ENCODE data around the gene SPATS2.

The SPATS2 gene

DNA sequence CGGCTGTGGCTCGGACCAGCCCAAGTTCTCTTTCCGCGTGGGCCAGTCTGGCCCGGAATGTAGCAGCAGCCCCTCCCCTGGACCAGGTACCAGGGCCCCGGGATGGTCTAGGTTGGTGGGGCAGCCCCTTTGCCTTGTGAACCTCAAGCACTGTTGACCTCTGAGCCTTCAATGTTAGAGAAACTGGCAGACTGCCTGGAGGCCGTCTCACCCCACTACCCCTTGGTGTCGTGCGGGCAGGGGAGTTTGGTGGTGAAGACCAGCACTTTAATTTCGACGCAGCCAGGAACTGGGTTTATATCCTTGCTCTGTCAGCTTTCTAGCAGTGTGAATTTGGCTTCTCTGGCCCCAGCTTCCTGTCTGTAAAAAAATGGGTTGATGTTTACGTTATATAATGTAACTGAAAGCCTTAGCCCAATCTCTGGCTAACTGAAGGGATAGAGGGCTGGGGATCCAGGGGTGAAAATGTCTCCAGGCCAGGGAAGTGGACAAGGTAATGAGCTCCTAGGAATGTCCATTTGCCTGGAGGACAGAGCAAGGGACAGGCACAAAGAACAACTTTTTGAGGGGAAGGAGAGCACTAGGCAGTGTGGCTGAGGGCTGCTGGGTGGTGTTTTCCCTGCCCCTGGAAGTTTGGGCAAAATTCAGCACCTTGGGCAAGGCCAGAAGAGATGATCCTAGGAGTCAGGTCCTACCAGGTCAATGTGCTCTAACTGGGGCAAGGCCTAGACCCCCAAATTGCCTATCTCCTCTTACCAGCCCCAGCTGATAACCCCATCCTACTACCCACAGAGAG is 189.3 kb downstream of the SPATS2 start:
- in situ Hi-C loops (cut with MboI; ENCODE audit: low pct_unique_long_range_greater_than_20kb, low sequenced_read_pairs) = no loop called here
- no peak for DNase-seq

GRCh38 chr12:49557187-49557916 is 190.1 kb downstream of the SPATS2 start:
- in situ Hi-C loops (cut with MboI; ENCODE audit: low pct_unique_long_range_greater_than_20kb, low sequenced_read_pairs) = no loop called here

GRCh38 chr12:49557917-49558215 is 190.6 kb downstream of the SPATS2 start:
- DNase-seq = no peak
- in situ Hi-C loops (cut with MboI; ENCODE audit: low pct_unique_long_range_greater_than_20kb, low sequenced_read_pairs) = no loop called here

More at GRCh38 chr12:49557187-49557916, 190.1 kb downstream of the SPATS2 start:
- no peak for DNase-seq

DNA sequence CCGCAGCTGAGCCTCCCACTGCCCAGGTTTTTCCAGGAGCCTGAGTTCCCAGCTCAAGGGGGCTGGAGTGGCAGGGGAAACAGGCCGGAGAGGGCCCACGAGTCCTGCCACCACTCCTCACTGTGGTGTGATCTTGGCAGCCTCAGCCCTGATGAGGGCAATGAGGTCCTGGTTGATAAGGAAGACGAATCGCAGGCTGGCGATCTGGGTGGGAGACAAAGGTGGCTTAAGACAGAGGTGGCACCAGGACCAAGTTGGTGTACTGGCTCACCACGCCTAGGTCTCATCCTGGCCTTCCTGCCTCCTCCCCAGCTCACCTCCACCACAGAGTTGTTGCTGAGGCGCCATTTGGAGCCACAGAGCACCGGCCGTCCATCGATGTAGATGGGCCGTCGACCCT is 191.3 kb downstream of the SPATS2 start:
- in situ Hi-C loops (cut with MboI; ENCODE audit: low pct_unique_long_range_greater_than_20kb, low sequenced_read_pairs) = no loop called here
- DNase-seq = no peak

DNA sequence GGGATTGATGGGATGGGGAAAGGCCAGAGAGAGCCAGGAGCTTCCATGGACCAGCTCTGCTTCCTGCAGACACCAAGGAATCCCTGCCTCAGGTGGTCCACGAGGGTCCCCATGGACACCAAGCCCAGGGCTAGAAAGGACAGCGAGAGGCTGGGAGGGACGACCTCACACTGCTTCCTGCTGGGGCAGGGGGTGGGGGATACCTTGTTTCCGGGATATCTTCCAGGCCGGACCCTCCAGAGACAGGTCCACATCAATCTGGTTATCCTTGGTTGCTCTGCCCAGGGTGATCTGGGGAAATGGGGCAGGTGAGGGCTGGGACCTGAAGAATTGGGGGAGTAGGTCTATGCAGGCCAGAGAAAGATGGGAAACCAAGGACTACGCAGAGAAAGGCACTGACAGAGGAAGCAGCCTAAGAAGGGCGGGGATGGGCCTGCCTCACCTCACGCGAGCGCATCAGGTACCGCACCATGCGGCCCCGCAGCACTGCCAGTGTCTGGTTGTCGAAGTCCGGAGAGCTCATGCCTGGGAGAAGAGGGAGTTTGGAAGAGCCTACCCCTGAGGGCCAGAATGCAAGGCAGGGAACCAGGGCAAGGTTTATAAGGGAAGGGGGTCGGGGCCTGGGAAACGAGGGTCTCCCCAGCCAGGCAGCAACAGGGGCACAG is 191.9 kb downstream of the SPATS2 start:
- in situ Hi-C loops (cut with MboI; ENCODE audit: low pct_unique_long_range_greater_than_20kb, low sequenced_read_pairs) = no loop called here
- DNase-seq = no peak

GRCh38 chr12:49560695-49561094 is 193.4 kb downstream of the SPATS2 start:
- DNase-seq = no peak
- in situ Hi-C loops (cut with MboI; ENCODE audit: low pct_unique_long_range_greater_than_20kb, low sequenced_read_pairs) = no loop called here

GRCh38 chr12:49562233-49562632 is 195.0 kb downstream of the SPATS2 start:
- in situ Hi-C loops (cut with MboI; ENCODE audit: low pct_unique_long_range_greater_than_20kb, low sequenced_read_pairs) = no loop called here
- no peak for DNase-seq

DNA sequence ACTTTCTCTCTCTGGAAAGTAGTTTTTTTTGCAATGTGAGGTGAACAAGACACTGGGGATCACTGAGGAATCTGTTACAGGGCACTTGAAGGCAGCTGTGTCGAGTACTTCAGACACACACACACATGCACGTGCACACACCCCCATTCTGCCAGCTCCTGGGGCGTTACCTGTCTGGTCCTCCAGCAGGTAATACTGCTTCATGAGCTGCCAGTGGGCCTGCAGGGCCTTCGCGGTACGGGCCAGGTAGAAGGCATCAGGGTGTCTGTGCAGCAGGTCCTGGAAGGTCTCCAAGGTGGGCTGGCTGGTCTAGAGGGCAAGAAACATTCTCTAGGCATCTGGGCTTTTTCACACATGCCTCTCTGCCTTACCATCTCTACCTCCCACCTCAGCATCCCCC is 195.6 kb downstream of the SPATS2 start:
- no peak for DNase-seq
- in situ Hi-C loops (cut with MboI; ENCODE audit: low pct_unique_long_range_greater_than_20kb, low sequenced_read_pairs) = no loop called here

- in situ Hi-C loops (cut with MboI; ENCODE audit: low pct_unique_long_range_greater_than_20kb, low sequenced_read_pairs) = no loop called here
- no peak for DNase-seq
Observed at GRCh38 chr12:49563951-49564685, 196.9 kb downstream of the SPATS2 start.

DNA sequence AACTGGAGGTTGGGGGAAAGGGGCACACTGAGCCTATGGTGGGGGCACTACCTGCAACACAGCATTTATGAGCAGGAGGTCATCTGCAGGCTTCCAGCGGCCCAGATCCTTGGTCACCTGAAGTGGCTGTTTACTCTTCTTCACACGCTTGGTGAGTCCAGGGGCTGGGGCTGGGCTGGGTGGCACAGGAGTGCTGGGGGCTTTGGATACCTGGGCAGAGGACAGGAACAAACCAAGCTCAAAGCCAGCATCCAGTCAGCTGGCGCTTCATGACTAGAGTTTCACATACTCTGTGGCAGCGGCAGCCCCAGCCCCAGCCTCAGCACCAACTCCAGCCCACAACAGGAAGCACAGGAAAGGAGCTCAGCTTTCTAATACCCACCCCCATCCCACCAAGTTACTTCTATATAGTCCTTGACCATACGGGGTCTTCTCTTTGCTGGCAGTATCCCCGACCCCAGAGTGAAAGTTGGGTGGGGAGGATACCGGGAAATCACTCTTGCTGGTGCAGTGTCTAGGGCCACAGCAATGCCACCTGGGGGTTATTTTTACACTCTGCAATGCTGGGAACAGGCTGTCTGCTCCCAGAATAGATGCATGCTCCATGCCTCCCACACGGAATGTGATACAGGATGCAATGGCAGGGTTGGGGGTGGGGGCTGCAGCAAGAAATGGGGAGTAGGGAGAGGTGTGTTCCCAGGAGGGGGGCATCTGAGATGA is 197.6 kb downstream of the SPATS2 start:
- DNase-seq = no peak
- in situ Hi-C loops (cut with MboI; ENCODE audit: low pct_unique_long_range_greater_than_20kb, low sequenced_read_pairs) = no loop called here

DNA sequence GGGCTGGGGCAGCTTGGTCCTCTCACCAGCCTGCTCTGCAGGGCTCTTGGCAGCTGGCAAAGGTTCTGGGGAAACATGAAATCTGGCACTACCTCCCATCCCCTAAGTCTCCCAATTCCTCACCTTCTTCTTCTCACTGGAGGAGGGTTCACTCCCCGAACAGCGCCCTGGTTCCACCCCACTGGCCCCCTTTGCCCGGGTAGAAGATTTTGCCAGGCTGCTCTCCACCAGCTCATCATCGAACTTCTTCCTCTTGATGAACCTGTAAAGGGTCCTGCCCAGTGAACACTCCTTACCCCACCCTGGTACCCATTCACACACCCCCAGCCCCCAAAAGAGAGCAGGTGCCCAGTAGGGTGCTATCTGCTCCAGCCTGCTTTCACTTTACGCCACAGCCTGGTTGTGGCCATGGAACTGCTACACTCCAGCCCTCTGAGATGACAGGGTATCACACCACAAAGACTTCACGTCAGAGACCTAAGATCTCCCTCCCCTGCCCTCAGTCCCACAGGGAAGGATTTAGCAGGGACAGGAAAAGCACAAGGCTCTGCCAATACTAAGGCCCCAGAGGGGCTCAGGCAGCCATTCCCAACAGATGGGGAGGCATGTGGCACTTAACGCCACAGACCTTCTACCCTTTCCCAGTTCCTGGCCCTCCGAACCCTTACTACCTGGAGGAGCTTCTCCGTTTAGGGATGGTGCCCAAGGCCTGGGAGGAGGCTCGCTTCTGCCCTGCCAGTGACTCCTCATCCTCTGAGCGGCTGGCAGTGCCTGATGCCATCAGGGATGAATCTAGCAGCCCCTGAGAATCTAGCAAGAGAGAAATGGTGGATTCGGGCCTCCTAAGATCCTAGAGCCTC is 198.4 kb downstream of the SPATS2 start:
- in situ Hi-C loops (cut with MboI; ENCODE audit: low pct_unique_long_range_greater_than_20kb, low sequenced_read_pairs) = no loop called here
- DNase-seq = no peak

DNA sequence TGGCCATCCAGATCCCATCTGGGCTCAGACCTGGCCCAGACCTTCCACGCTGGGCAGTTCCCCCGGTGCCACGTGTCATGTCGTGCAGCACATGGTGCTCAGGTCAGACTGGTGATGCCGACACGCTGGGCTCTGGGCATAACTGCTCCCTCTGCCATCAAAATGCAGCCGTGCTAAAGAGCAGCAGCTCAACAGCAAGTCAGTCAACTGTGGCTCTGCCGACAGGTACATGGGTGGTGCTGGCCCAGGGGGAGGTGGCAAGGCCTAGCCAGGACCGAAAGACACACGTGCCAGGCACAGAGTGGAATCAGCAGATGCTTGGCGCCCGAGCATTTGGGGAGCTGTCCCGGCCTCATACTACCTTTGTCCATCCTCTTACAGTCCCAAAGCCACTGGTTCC is 199.1 kb downstream of the SPATS2 start:
- DNase-seq = no peak
- in situ Hi-C loops (cut with MboI; ENCODE audit: low pct_unique_long_range_greater_than_20kb, low sequenced_read_pairs) = no loop called here

- in situ Hi-C loops (cut with MboI; ENCODE audit: low pct_unique_long_range_greater_than_20kb, low sequenced_read_pairs) = no loop called here
Observed at GRCh38 chr12:49567302-49567610, 200.0 kb downstream of the SPATS2 start.

GRCh38 chr12:49567611-49568441 is 200.6 kb downstream of the SPATS2 start, which contains the start of gene MCRS1:
TSS of gene MCRS1 (minus strand) at chr12:49568142. CDS start at chr12:49566731, 1,411 bp downstream.
- in situ Hi-C loops (cut with MboI; ENCODE audit: low pct_unique_long_range_greater_than_20kb, low sequenced_read_pairs) = no loop called here
- DNase-seq = peak; percentile 92

More at GRCh38 chr12:49567302-49567610, 200.0 kb downstream of the SPATS2 start:
- no peak for DNase-seq

DNA sequence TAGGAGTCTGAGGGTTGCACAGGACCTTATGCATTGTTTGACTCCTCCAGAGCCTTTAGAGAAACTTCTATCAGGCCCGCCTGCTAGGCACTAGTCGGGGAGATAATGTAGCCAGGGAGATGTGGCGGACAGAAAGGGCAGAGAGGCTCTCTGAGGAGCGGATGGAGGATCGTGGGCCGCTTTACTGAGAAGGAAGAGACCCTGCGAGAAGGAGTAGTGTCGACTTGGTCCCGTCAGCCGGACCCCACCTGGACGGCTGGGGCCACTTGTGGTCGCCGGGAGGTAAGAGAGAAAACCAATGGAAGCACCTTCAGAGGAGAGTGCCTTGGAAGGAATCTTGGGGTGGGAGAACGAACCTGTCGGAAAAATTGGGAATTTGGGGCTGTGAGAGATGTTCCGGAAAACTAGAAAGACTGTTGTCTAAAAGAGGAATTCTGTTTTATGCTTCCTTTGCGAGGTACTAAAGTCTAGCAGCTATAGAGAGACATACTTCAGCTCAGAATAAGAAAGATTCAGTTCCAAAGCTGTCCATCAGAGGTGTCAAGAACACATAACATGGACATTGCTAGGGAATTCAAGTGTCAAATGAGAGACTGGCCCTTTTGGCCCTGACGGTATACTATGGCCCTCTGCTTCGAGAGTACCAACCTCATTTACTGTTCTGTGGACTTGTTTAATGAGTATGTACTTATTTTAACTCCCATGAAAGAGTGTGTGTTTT is 201.3 kb downstream of the SPATS2 start:
- peak; percentile 29 for DNase-seq
- in situ Hi-C loops (cut with MboI; ENCODE audit: low pct_unique_long_range_greater_than_20kb, low sequenced_read_pairs) = no loop called here
